Right lobe of liver (tissue), 6 donors: ENCODE measurements around the gene MCF2L2. TPM values are rescaled to one million over a fixed set of nuclear protein-coding genes. Genes with fewer than 3 reads are reported as not detected.

Experiments
- ATAC-seq, 4 donors: fragments of 200-7000 bp; cut with Tn5 transposase; one replicate each; pipeline ENCODE4 v1.9.1; 2020; ENCODE audit warnings: mild to moderate bottlenecking in 4 of 4, moderate library complexity in 4 of 4
- DNase-seq, 3 donors: peaks; one replicate each; pipeline ENCODE4 v3.0.0-alpha.2; 2020
- H3K27ac ChIP-seq, 3 donors: fragments of 200-600 bp; one replicate each; pipeline ENCODE4 v1.8.0; 2022
- H3K27me3 ChIP-seq, 2 donors: fragments of 200-600 bp; one replicate each; pipeline ENCODE4 v1.8.0; 2022
- H3K36me3 ChIP-seq, 4 donors: fragments of 200-600 bp; sonication (generic) in 1 of 4; one replicate each; pipeline versions ENCODE4 v1.5.1 to v1.8.0; 2017 to 2022; ENCODE audit warnings: control low read depth in 1 of 4
- H3K4me1 ChIP-seq, 4 donors: fragments of 200-600 bp; sonication (generic) in 1 of 4; one replicate each; pipeline versions ENCODE4 v1.5.1 to v1.8.0; 2017 to 2022; ENCODE audit warnings: control low read depth in 1 of 4
- H3K4me3 ChIP-seq, 3 donors: fragments of 200-600 bp; one replicate each; pipeline ENCODE4 v1.8.0; 2022
- H3K9me3 ChIP-seq, 4 donors: fragments of 200-600 bp; sonication (generic) in 1 of 4; one replicate each; pipeline versions ENCODE4 v1.5.1 to v1.8.0; 2017 to 2022; ENCODE audit warnings: control low read depth in 1 of 4
- POLR2A ChIP-seq: fragments of 450-650 bp; IDR thresholded peaks from one replicate; pipeline ENCODE4 v1.6.1; 2017; ENCODE audit warnings: antibody characterized with exemption, mild to moderate bottlenecking
- WGBS: methylation state at CpG from one replicate; pipeline ENCODE4 v1.1.6; 2018; ENCODE audit warnings: low coverage, low lambda C conversion rate; ENCODE audit not compliant: insufficient coverage; ENCODE audit errors: missing lambda C conversion rate; 5-methylcytosine and 5-hydroxymethylcytosine counted together
- intact Hi-C, 2 donors: fragments of 100-400 bp; cut with DNase I; formaldehyde crosslinking; loops; one replicate each; pipeline versions ENCODE4 v1.11.2 to v1.14.1; 2022
- total RNA-seq, 6 experiments: library from RNA; depleted of rRNA in 2 of 6; stranded (reverse); fragments of >200 nt in 2 of 6; fragmentation: NEBNext Ultra II Directional in 3 of 6; extraction: Animal tissue kit (Norgen Biotek cat#: 25700) in 3 of 6; gene quantifications; one replicate each; pipeline versions ENCODE4 v1.1.0 to v1.2.4, GENCODE V29; 2016 to 2023
- TF ChIP-seq, protein P1 (sequence below), 4 donors: fragments of 200-600 bp in 3 of 4; fragments of 450-650 bp in 1 of 4; IDR thresholded peaks; one replicate each; pipeline versions ENCODE4 v1.5.1 to v1.8.0; 2016 to 2022; ENCODE audit warnings: antibody characterized with exemption in 4 of 4, mild to moderate bottlenecking in 2 of 4
- donor health status: DM: no; HTN: yes; CAD: no.
- donor health status: DM: no; HTN: no; CAD: no.
- donor health status: DM: no; HTN: no; CAD: no.
- donor health status: DM: no; HTN: yes; CAD: no.
- donor health status: DM: no; HTN: yes; CAD: no.

MCF2L2 gene
- total RNA-seq, 6 experiments from 2014 or later: 0.07 to 0.19 (median 0.17) TPM; not detected in 1

GRCh38 chr3:183284570-183284969, 143.8 kb downstream of the MCF2L2 start:
- 86% methylated on average over 2 of the region's 3 CpGs for WGBS
- no peak for DNase-seq
- Histone ChIP-seq H3K4me1 (peaks cover 0 to 12% (median 0%) of the 10 kb centered on the region in 4 donors), H3K36me3 (no peaks in the 10 kb centered on the region), H3K9me3 (no peaks in the 10 kb centered on the region), H3K27me3 (peaks cover 0 to 4% of the 10 kb centered on the region in 2 donors), H3K27ac (no peak overlapping the region), H3K4me3 (no peak overlapping the region)
- no peak for ATAC-seq
- intact Hi-C loops: no loop called here
- TF ChIP-seq POLR2A: no peak
- TF ChIP-seq, protein P1, sequence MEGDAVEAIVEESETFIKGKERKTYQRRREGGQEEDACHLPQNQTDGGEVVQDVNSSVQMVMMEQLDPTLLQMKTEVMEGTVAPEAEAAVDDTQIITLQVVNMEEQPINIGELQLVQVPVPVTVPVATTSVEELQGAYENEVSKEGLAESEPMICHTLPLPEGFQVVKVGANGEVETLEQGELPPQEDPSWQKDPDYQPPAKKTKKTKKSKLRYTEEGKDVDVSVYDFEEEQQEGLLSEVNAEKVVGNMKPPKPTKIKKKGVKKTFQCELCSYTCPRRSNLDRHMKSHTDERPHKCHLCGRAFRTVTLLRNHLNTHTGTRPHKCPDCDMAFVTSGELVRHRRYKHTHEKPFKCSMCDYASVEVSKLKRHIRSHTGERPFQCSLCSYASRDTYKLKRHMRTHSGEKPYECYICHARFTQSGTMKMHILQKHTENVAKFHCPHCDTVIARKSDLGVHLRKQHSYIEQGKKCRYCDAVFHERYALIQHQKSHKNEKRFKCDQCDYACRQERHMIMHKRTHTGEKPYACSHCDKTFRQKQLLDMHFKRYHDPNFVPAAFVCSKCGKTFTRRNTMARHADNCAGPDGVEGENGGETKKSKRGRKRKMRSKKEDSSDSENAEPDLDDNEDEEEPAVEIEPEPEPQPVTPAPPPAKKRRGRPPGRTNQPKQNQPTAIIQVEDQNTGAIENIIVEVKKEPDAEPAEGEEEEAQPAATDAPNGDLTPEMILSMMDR (IDR thresholded peaks at IDR 0.05): no peak

DNA sequence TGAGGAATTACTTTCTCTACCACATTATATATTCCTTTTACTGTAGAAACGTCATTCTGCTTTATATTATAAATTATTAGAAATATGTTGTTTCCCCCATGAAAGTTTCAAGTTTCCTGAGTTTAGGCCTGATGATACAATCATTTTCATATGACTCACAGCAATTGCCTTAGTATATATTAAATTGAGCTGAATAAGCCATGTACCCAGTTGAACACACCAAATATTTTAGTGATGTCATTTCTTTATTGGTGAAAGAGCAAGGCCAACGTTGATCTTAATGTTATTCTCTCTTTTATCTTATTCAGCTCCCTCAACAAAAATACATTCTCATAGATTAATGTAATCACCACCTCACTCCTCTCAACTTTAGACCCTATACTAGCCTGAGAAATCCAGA, 144.5 kb downstream of the MCF2L2 start:
- DNase-seq (no peak), ATAC-seq (no peak)
- Histone ChIP-seq H3K27me3 (peaks cover 0 to 4% of the 10 kb centered on the region in 2 donors), H3K9me3 (no peaks in the 10 kb centered on the region), H3K4me3 (no peak overlapping the region), H3K4me1 (peaks cover 0 to 12% (median 0%) of the 10 kb centered on the region in 4 donors), H3K27ac (no peak overlapping the region), H3K36me3 (no peaks in the 10 kb centered on the region)
- no peak for TF ChIP-seq POLR2A
- TF ChIP-seq, protein P1 (IDR thresholded peaks at IDR 0.05): no peak
- WGBS: 66% methylated on average over 2 of the region's 2 CpGs
- intact Hi-C loops: no loop called here

- DNase-seq: no peak
- no peak for ATAC-seq
- no peak overlapping the region for H3K27ac ChIP-seq
- H3K27me3 ChIP-seq: peaks cover 0 to 4% of the 10 kb centered on the region in 2 donors
- 71% methylated on average over 8 of the region's 8 CpGs for WGBS
- TF ChIP-seq, protein P1 (IDR thresholded peaks at IDR 0.05): no peak
- H3K4me1 ChIP-seq: peaks cover 0 to 12% (median 0%) of the 10 kb centered on the region in 4 donors
- H3K36me3 ChIP-seq: no peaks in the 10 kb centered on the region
- no peaks in the 10 kb centered on the region for H3K9me3 ChIP-seq
- H3K4me3 ChIP-seq: no peak overlapping the region
- intact Hi-C loops: no loop called here
These were observed 147.2 kb downstream of the MCF2L2 start for GRCh38 chr3:183281126-183281797.

DNA sequence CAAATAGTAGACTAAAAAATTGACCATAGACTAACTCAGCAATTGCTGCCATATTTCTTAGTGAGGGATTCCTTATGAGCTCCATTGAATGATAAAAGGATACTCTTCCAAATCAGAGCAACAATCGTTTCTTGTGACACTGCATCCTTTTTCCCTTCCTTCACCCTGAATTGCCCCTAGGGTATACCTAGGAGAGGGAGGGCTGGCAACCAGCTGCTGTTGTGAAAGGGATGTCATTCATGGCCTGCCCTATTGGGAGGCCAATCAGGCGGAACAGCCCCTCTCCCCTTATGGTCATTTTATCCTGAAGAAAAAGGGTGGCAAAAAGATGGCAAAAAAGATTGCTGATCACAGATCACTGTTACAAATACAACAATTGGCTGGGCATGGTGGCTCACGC, 149.0 kb downstream of the MCF2L2 start:
- 96% methylated on average over 3 of the region's 3 CpGs for WGBS
- DNase-seq (no peak), ATAC-seq (no peak)
- no peak overlapping the region for H3K27ac ChIP-seq
- H3K9me3 ChIP-seq: no peaks in the 10 kb centered on the region
- intact Hi-C loops: no loop called here
- TF ChIP-seq, protein P1 (IDR thresholded peaks at IDR 0.05): no peak
- TF ChIP-seq POLR2A: no peak
- H3K4me3 ChIP-seq: no peak overlapping the region
- no peaks in the 10 kb centered on the region for H3K36me3 ChIP-seq
- H3K27me3 ChIP-seq: no peaks in the 10 kb centered on the region
- no peaks in the 10 kb centered on the region for H3K4me1 ChIP-seq
